Aorta (tissue), 5 donors: Measurements from ENCODE around the gene WBP2NL. TPM values are rescaled to one million over a fixed set of nuclear protein-coding genes. Genes with fewer than 3 reads are reported as not detected.
A peak's percentile ranks its signal among the peaks of the same experiment; 100 is the strongest.

Experiments
- ATAC-seq: fragments of 200-7000 bp; cut with Tn5 transposase; one replicate; pipeline ENCODE4 v1.9.1; 2022; ENCODE audit warnings: moderate library complexity; ENCODE audit not compliant: low FRiP score
- DNase-seq, 2 donors: peaks; one replicate each; pipeline ENCODE4 v3.0.0-alpha.2; 2020
- H3K27ac ChIP-seq, 2 donors: one replicate each; pipeline ENCODE4 v1.5.1; 2013; ENCODE audit warnings: low read length in 2 of 2, mild to moderate bottlenecking in 2 of 2, moderate library complexity in 2 of 2, control low read depth in 1 of 2, inconsistent platforms in 1 of 2, low read depth in 1 of 2
- H3K27me3 ChIP-seq, 2 donors: one replicate each; pipeline ENCODE4 v1.6.1; 2013; ENCODE audit warnings: control low read depth in 1 of 2, low read length in 1 of 2, mild to moderate bottlenecking in 1 of 2, moderate library complexity in 1 of 2; ENCODE audit not compliant: insufficient read depth in 2 of 2, control insufficient read depth in 1 of 2
- H3K36me3 ChIP-seq, 2 donors: one replicate each; pipeline ENCODE4 v1.6.1; 2013; ENCODE audit warnings: control low read depth in 1 of 2, low read length in 1 of 2, mild to moderate bottlenecking in 1 of 2; ENCODE audit not compliant: insufficient read depth in 2 of 2, control insufficient read depth in 1 of 2
- H3K4me1 ChIP-seq, 2 donors: one replicate each; pipeline ENCODE4 v1.6.1; 2013; ENCODE audit warnings: low read length in 2 of 2, control low read depth in 1 of 2, mild to moderate bottlenecking in 1 of 2, moderate library complexity in 1 of 2; ENCODE audit not compliant: insufficient read depth in 2 of 2, control insufficient read depth in 1 of 2
- H3K4me3 ChIP-seq, 2 donors: one replicate each; pipeline ENCODE4 v1.5.1; 2013; ENCODE audit warnings: low read length in 2 of 2, control low read depth in 1 of 2, mild to moderate bottlenecking in 1 of 2
- H3K9me3 ChIP-seq: one replicate; pipeline ENCODE4 v1.6.1; 2013; ENCODE audit warnings: mild to moderate bottlenecking, low read length; ENCODE audit not compliant: control insufficient read depth
- WGBS, 2 donors: extraction: QIAGEN DNeasy Blood & Tissue Kit; methylation state at CpG; one replicate each; pipeline ENCODE4 v1.1.7; 2013; 5-methylcytosine and 5-hydroxymethylcytosine counted together
- intact Hi-C, 2 donors: fragments of 100-400 bp; cut with DNase I; formaldehyde crosslinking; loops; one replicate each; pipeline versions ENCODE4 v1.14.2 to v1.15.0; 2022
- polyA plus RNA-seq, 2 donors: library from polyadenylated mRNA; stranded (reverse); fragments of 200-250 nt; gene quantifications; one replicate each; pipeline ENCODE4 v1.2.3, GENCODE V29; 2013
- total RNA-seq, 2 donors: library from RNA; stranded (reverse); fragmentation: NEBNext Ultra II Directional; extraction: Animal tissue kit (Norgen Biotek cat#: 25700); gene quantifications; one replicate each; pipeline ENCODE4 v1.2.1, GENCODE V29; 2021
- donor health status: healthy with polysubstance abuse.
- donor health status: Bipolar disorder and iron deficiency.
- donor health status: DM: no; HTN: no; CAD: no.
- donor health status: DM: no; HTN: no; CAD: no.
- donor health status: DM: yes; HTN: yes; CAD: no.

WBP2NL gene
- total and polyA plus RNA-seq, 4 donors: 0.36 to 2.9 (median 0.81) TPM; not detected in 1

DNA sequence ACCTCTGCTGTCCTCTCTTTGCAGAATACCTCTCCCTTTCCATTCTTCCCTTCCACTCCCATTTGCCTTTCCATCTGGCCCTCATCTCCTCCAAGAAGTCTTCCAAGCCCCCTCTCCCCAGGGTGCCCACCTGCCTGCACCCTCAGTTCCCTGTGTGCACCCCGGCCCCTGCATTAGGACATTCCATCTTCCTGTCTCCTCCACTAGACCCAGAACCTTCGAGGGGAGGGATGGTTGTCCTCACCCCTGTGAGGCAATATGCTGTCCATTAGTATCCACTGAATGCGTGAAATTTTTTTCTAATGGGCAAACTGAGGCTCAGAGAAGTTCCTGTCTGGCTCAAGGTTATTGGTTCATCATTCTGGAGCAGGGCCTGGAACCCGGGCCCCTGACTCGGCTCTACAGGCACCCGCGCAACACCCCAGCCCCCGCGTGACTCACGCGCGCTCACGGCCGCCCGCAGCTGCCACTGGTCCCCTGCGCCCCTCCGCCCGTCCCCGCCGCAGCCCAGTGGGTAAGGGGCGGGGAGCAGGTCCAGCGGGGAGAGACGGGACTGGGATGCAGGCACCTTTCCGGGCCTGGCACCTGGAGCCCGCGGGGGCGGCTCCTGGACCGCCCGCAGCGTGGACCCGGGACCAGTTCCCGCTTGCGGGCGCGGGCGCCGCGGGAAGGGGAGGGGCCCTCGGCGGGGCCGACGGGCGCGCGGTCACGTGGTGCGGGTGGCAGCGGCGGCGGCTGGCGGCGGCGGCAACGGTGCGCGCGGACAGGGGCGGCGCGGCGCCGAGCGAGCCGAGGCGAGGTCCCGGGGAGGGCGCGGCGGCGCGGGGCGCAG, 22.3 kb upstream of the WBP2NL start:
- H3K4me3 ChIP-seq: peak overlapping the region; percentile 27 to 44
- 2 to 3% methylated on average over 31 to 72 of the region's 72 CpGs for WGBS, 2 donors
- peaks cover 0 to 3% of the 10 kb centered on the region in 2 donors for H3K27me3 ChIP-seq
- intact Hi-C loops: no loop called here
- no peak overlapping the region for H3K27ac ChIP-seq
- no peaks in the 10 kb centered on the region for H3K36me3 ChIP-seq
- ATAC-seq (no peak), DNase-seq (no peak)
- no peaks in the 10 kb centered on the region for H3K9me3 ChIP-seq
- H3K4me1 ChIP-seq: no peaks in the 10 kb centered on the region

DNA sequence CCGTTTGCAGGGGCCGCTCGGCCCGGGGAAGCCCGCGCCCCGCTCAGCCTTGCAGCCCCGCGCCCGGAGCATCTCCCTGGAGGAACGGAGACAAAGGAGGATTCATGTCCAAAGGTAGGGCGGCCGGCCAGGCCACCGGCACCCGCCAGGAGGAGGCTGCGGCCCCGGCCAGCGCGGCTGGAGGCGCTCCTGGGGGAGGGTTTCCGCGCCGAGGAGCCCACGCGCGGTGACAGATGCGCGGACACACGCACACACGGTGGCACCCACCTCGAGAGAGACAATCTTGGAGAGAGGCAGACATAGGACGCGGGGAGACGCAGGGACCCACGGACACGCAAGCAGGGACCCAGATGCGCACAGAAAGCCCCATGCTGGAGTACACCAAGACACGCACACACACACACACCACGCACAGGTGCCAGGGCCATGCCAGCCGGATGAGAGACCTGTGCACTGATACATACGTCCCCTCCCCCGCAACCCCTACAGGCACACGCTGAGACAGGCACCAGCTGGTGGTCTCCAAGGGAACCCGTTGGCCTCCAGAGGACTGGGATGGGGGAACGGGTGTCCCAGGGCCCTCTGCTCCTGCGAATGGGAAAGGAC, 21.5 kb upstream of the WBP2NL start:
- no peak for DNase-seq
- intact Hi-C loops: no loop called here
- ATAC-seq: no peak
- WGBS, 2 donors: 3 to 5% methylated on average over 44 to 46 of the region's 46 CpGs
- Histone ChIP-seq H3K4me3 (peak overlapping the region in 1 of 2 donors; percentile 27), H3K27ac (no peak overlapping the region), H3K9me3 (no peaks in the 10 kb centered on the region), H3K36me3 (no peaks in the 10 kb centered on the region), H3K4me1 (no peaks in the 10 kb centered on the region), H3K27me3 (peaks cover 0 to 3% of the 10 kb centered on the region in 2 donors)

DNA sequence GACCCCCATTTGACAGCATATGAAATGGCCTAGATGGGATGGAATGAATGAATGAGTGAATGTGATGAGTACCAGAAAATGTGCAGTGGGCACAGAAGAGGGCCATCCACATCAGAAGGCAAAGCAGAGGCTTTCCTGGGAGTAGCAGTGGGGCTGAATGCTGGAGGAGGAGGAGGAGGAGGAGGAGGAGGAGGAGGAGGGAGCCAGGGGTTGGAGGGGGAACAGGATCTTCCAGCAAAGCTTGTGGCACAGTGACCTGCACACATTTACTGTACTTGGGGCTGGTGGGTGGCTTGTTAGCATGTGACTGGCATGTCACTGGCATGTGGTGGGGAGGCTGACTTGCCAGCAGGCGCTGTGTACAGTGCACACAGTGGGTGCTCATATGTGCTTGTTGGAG, 19.9 kb upstream of the WBP2NL start:
- DNase-seq: no peak
- peaks cover 0 to 3% of the 10 kb centered on the region in 2 donors for H3K27me3 ChIP-seq
- no peaks in the 10 kb centered on the region for H3K4me1 ChIP-seq
- H3K36me3 ChIP-seq: no peaks in the 10 kb centered on the region
- no peak overlapping the region for H3K4me3 ChIP-seq
- H3K27ac ChIP-seq: no peak overlapping the region
- ATAC-seq: no peak
- H3K9me3 ChIP-seq: no peaks in the 10 kb centered on the region
- intact Hi-C loops: no loop called here
- 93 to 97% methylated on average over 1 of the region's 1 CpG for WGBS, 2 donors

DNA sequence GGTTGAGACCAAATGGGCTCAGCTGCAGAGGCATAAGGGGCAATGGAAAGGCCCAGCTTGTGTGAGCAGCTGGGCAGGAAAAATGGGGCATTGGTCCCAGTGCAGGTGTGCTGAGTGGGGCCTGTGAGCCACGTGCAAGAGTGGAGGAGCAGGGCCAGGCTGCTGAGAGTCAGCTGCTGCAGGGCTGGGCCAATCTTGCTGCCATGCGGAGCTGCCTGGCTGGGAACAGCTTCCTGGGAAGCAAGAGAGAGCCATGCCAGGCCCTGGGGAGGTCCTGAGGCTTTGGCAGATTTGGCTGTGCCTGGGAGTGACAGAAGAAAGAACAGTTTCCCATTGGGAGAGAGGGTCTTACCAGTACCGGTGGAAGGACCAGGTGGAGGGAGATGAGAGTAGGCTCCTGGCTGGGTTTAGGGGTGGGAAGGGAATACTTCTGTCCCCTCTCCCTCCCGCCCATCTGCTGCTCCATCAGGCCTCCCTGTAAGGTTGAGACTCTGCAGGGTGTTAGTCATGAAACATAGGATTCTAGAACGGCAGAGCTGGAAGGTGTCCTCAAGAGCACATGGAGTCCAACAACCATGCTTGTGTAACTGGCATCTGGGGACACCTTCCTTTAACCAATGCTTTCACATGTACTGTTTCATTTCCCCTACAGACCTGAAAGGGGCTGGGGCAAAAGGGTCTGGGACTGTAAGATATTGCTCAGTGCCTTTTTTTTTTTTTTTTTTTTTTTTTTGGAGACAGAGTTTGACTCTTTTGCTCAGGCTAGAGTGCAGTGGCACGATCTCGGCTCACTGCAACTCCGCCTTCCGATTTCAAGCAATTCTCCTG, 19.0 kb upstream of the WBP2NL start:
- Histone ChIP-seq H3K27me3 (peaks cover 0 to 3% of the 10 kb centered on the region in 2 donors), H3K27ac (no peak overlapping the region), H3K9me3 (no peaks in the 10 kb centered on the region), H3K4me3 (no peak overlapping the region), H3K4me1 (no peaks in the 10 kb centered on the region), H3K36me3 (no peaks in the 10 kb centered on the region)
- ATAC-seq: no peak
- 67 to 71% methylated on average over 9 of the region's 9 CpGs for WGBS, 2 donors
- DNase-seq: no peak
- intact Hi-C loops: no loop called here

DNA sequence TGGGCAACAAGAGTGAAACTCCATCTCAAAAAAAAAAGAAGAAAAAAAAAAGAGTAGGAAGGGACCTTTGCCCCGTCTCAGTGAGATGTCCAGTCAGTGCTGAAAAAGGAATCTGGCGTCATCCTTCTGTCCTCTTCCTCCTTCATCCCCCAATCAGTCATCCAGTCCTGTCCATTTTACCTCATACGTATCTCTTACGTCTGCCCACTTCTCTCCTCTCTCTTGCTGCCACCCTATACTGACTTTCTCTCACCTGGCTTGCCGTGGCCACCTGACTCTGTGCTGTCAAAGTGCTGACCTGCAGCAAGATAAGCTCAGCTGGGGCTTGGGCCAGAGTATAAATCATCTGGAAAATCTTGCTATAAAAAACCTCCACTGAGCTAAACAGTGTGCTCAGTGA, 15.7 kb upstream of the WBP2NL start:
- H3K27me3 ChIP-seq: no peaks in the 10 kb centered on the region
- intact Hi-C loops: no loop called here
- H3K36me3 ChIP-seq: no peaks in the 10 kb centered on the region
- H3K27ac ChIP-seq: no peak overlapping the region
- ATAC-seq (no peak), DNase-seq (peak in 1 of 2 donors; percentile 37)
- no peaks in the 10 kb centered on the region for H3K9me3 ChIP-seq
- no peak overlapping the region for H3K4me3 ChIP-seq
- WGBS, 2 donors: 66 to 68% methylated on average over 5 of the region's 5 CpGs
- no peaks in the 10 kb centered on the region for H3K4me1 ChIP-seq

DNA sequence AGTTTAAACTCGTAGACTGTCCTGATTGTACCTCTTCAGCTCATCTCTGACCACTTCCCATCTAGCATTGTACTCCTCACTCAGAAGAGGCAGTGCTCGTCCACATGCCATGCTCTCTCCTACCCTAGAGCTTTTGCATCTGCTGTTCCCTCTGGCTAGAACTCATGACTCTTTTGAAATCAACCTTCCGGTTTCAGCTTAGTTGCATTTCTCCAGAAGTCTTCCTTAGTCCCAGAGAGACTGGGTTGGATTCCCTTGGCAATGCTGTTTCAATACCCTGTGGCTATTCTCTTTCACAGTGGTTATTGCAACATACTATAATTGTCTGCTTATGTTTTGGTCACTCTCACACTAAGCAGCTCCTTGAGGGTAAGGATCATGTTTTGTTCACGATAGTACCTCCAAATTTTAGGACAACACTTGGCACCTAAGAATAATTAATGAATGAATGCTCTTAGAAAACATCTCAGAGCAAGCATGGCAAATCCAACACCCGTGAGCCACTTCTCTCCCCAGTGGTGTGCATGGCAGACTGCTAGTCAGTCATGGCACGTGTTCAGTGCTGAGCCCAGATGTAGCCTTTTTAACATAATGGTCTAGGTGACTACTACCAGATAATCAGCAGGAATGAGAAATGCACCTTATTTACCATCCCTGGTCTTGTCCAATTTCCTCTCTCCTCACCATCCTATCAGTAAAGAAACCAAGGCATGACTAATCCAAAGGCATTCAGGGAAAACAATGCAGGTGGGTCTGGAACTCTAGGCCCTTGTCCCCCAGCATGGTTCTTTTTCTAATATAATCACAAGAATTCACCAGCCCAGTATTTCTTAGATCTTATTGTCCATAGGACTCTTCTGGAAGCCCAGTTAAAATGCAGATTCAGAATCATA, 14.8 kb upstream of the WBP2NL start:
- H3K4me3 ChIP-seq: no peak overlapping the region
- DNase-seq (peak in 1 of 2 donors; percentile 22), ATAC-seq (no peak)
- H3K27me3 ChIP-seq: no peaks in the 10 kb centered on the region
- intact Hi-C loops: no loop called here
- H3K4me1 ChIP-seq: no peaks in the 10 kb centered on the region
- WGBS, 2 donors: 73 to 78% methylated on average over 6 of the region's 6 CpGs
- H3K27ac ChIP-seq: no peak overlapping the region
- no peaks in the 10 kb centered on the region for H3K36me3 ChIP-seq
- no peaks in the 10 kb centered on the region for H3K9me3 ChIP-seq

DNA sequence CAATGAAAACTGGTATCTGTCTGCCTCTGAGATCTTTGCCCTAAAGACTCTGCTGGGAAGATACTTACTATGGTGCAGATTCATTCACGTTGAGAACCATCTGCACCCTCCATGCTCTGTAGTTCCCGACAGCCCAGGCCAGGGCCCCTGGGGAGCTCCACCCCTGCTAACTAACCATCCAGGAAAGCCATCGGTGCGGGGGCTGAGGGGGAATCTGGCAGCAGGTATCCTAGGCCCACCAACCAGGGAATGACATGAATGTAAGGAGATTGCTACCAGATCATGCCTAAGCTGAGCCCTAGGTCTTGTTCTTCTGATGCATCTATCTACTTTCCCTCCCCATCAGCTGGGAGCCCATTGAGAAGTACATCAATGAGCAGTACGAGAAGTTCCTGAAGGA, 11.3 kb upstream of the WBP2NL start:
- H3K4me1 ChIP-seq: no peaks in the 10 kb centered on the region
- DNase-seq (peak; percentile 17 to 25), ATAC-seq (no peak)
- H3K27ac ChIP-seq: no peak overlapping the region
- H3K4me3 ChIP-seq: no peak overlapping the region
- H3K9me3 ChIP-seq: no peaks in the 10 kb centered on the region
- intact Hi-C loops: no loop called here
- no peaks in the 10 kb centered on the region for H3K36me3 ChIP-seq
- 88 to 93% methylated on average over 5 of the region's 5 CpGs for whole genome bisulfite sequencing, 2 donors
- H3K27me3 ChIP-seq: no peaks in the 10 kb centered on the region

DNA sequence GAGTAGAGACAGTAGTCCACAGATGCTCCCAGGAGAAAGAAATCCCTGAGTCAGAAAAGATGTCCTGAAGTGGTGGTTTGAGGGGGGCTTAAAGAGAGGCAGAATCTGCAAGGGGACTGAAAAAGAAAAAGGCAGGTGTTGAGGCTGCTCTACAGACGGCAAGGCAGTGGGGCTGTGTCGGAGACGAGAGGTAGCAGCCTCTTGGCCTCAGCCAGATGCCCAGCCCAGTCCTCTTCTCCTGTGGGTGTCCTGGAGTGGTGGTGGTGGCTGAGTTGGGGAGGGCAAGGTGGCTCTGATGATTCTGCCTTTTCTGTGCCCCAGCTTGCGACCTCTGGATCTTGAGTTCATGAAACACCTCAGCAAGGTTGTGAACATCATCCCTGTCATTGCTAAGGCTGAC, 9.3 kb upstream of the WBP2NL start:
- no peaks in the 10 kb centered on the region for H3K4me1 ChIP-seq
- H3K9me3 ChIP-seq: no peaks in the 10 kb centered on the region
- no peaks in the 10 kb centered on the region for H3K36me3 ChIP-seq
- H3K27me3 ChIP-seq: no peaks in the 10 kb centered on the region
- WGBS, 2 donors: 75 to 87% methylated on average over 4 of the region's 4 CpGs
- ATAC-seq (no peak), DNase-seq (peak; percentile 39 to 48)
- intact Hi-C loops: loop anchor here in 1 of 2 donors (2.0 kb wide), 1 partner anchor 54 kb away; no protein-coding TSS in a partner anchor
- no peak overlapping the region for H3K27ac ChIP-seq
- no peak overlapping the region for H3K4me3 ChIP-seq
